Keratinocyte (primary cell): Measurements from ENCODE around the gene PCCB. TPM values are rescaled to one million over a fixed set of nuclear protein-coding genes. Genes with fewer than 3 reads are reported as not detected.

Experiments
- DNase-seq: peaks from one replicate; pipeline ENCODE4 v3.0.0-alpha.2; 2011; ENCODE audit warnings: low read depth, missing footprints, low spot score
- FAIRE-seq: peaks from 2 replicates; lab custom pipeline; 2011; peaks lifted over from hg19 to GRCh38; lab: Jason Lieb, UNC
- H2AFZ ChIP-seq: 2 replicates; pipeline ENCODE4 v1.6.0; 2012; ENCODE audit warnings: low read length, control low read depth, inconsistent platforms; ENCODE audit not compliant: control insufficient read depth
- H3K27ac ChIP-seq: 2 replicates; pipeline ENCODE4 v1.5.1; 2011; ENCODE audit warnings: low read length; ENCODE audit not compliant: control insufficient read depth, insufficient read depth
- H3K27me3 ChIP-seq: 3 replicates; pipeline ENCODE4 v1.6.0; 2011; ENCODE audit warnings: low read length; ENCODE audit not compliant: control insufficient read depth, insufficient read depth; ENCODE audit errors: extremely low read depth
- H3K36me3 ChIP-seq, 2 experiments: 2 replicates in 1 of 2; 3 replicates in 1 of 2; pipeline ENCODE4 v1.5.1; 2011; ENCODE audit warnings: low read length in 2 of 2, mild to moderate bottlenecking in 1 of 2; ENCODE audit not compliant: control insufficient read depth in 2 of 2, insufficient read depth in 2 of 2; ENCODE audit errors: extremely low read depth in 1 of 2
- H3K4me1 ChIP-seq: 3 replicates; pipeline ENCODE4 v1.5.1; 2011; ENCODE audit warnings: low read length; ENCODE audit not compliant: control insufficient read depth, insufficient read depth; ENCODE audit errors: extremely low read depth
- H3K4me2 ChIP-seq: 3 replicates; pipeline ENCODE4 v1.6.0; 2011; ENCODE audit warnings: low read depth, low read length; ENCODE audit not compliant: control insufficient read depth, insufficient read depth; ENCODE audit errors: extremely low read depth
- H3K4me3 ChIP-seq, 3 experiments: fragments of 200-600 bp in 1 of 3; sonication (generic) in 1 of 3; 2 replicates in 2 of 3; 3 replicates in 1 of 3; pipeline ENCODE4 v1.5.1; 2011 to 2016; ENCODE audit warnings: low read length in 3 of 3, mild to moderate bottlenecking in 3 of 3, control low read depth in 2 of 3, inconsistent platforms in 1 of 3, low read depth in 1 of 3, mixed read lengths in 1 of 3, mixed run types in 1 of 3, moderate library complexity in 1 of 3; ENCODE audit not compliant: control insufficient read depth in 2 of 3, insufficient read depth in 2 of 3; ENCODE audit errors: extremely low read depth in 1 of 3
- H3K79me2 ChIP-seq: 2 replicates; pipeline ENCODE4 v1.6.0; 2012; ENCODE audit warnings: low read length; ENCODE audit not compliant: control insufficient read depth, insufficient read depth
- H3K9ac ChIP-seq: 3 replicates; pipeline ENCODE4 v1.6.0; 2011; ENCODE audit warnings: low read length; ENCODE audit not compliant: control insufficient read depth, insufficient read depth; ENCODE audit errors: extremely low read depth
- H3K9me1 ChIP-seq: 3 replicates; pipeline ENCODE4 v1.6.0; 2011; ENCODE audit warnings: low read length; ENCODE audit not compliant: control insufficient read depth, insufficient read depth; ENCODE audit errors: extremely low read depth
- H3K9me3 ChIP-seq: 2 replicates; pipeline ENCODE4 v1.5.1; 2012; ENCODE audit warnings: low read depth, low read length; ENCODE audit not compliant: control insufficient read depth
- H4K20me1 ChIP-seq: 3 replicates; pipeline ENCODE4 v1.6.0; 2011; ENCODE audit warnings: low read length; ENCODE audit not compliant: control insufficient read depth, insufficient read depth; ENCODE audit errors: extremely low read depth
- EZH2 ChIP-seq: IDR thresholded peaks from one replicate; pipeline ENCODE4 v1.6.1; 2012; ENCODE audit warnings: inconsistent platforms, mild to moderate bottlenecking, low read length, moderate library complexity
- dilution Hi-C: fragments of 300-500 bp; cut with MboI; formaldehyde crosslinking; loops from one replicate; pipeline ENCODE4 v1.7.0; 2020; ENCODE audit warnings: low sequenced_read_pairs; ENCODE audit not compliant: extremely low pct_ligation_motif_present
- polyA plus RNA-seq, 5 experiments: library from polyadenylated mRNA; depleted of rRNA in 3 of 5; stranded (reverse) in 3 of 5; stranded (forward) in 1 of 5; unstranded in 1 of 5; fragments of >200 nt; gene quantifications; 1 replicate in 1 of 5; 2 replicates in 3 of 5; 3 replicates in 1 of 5; pipeline versions ENCODE4 v1.2.1 to v1.2.3, GENCODE V29; 2011 to 2012; ENCODE audit warnings: missing spikeins in 2 of 5, low read depth in 1 of 5, low replicate concordance in 1 of 5
- TF ChIP-seq, protein P1 (sequence below), 3 experiments: IDR thresholded peaks in 1 of 3; conservative IDR thresholded peaks in 1 of 3; optimal IDR thresholded peaks in 1 of 3; 2 replicates in 2 of 3; 3 replicates in 1 of 3; pipeline versions ENCODE3 to v1.5.1; 2011; ENCODE audit warnings: low read length in 3 of 3, mild to moderate bottlenecking in 3 of 3, moderate library complexity in 2 of 3, control low read depth in 1 of 3, inconsistent platforms in 1 of 3; ENCODE audit not compliant: insufficient read depth in 2 of 3; ENCODE audit errors: extremely low read depth in 1 of 3

PCCB gene
- polyA plus RNA-seq, 1 donor (not counting 4 experiments of a cell fraction or from before 2014, with no cell fraction given) = 46.9 TPM

DNA sequence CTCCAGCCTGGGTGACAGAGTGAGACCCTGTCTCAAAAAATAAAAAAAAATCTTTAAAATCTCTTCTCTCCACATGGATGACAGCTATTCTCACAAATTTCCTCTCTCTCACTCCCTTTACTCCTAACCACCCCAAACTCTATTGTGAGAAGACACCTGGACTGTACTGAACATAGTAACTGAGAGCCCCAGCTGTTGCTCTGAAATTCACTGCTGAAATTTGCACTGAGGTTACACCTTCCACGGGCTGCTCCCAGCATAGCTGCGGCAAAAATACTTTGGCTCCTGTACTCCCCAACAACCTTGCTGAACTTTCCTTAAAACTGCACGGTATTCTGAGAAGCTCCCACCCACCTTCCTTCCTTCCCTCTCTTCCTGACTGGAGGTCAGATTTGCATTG lies 4.4 kb upstream of the PCCB start:
- FAIRE-seq = no peak

DNA sequence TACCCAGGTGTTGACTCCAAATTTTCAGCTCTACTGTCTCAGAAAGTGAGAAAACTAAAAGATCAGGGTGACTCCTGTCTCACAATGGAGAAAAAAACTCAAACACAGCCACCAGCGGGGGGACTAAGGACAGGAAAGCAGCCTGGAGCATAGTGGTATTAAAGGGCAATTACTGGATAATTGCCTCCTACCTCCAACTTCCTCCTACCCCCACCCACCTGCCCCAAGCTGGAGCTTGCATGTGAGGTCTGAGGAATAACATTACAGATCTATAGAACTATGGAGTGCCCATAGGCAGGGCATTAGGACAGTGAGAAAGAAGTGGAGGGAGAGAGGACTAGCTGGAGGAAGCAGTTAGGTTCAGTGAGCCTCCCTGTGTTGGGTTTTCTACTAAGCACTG lies 2.7 kb upstream of the PCCB start:
- Histone ChIP-seq H3K79me2 (peaks cover 9% of the 10 kb centered on the region), H3K4me2 (no peak overlapping the region), H2AFZ (no peak overlapping the region), H3K27me3 (no peaks in the 10 kb centered on the region), H3K36me3 (no peaks in the 10 kb centered on the region), H3K9ac (no peak overlapping the region), H3K9me3 (no peaks in the 10 kb centered on the region), H3K4me3 (no peak overlapping the region), H3K9me1 (no peaks in the 10 kb centered on the region), H4K20me1 (no peaks in the 10 kb centered on the region), H3K4me1 (peaks cover 15% of the 10 kb centered on the region), H3K27ac (no peak overlapping the region)
- FAIRE-seq (no peak), DNase-seq (no peak)
- TF ChIP-seq, protein P1, sequence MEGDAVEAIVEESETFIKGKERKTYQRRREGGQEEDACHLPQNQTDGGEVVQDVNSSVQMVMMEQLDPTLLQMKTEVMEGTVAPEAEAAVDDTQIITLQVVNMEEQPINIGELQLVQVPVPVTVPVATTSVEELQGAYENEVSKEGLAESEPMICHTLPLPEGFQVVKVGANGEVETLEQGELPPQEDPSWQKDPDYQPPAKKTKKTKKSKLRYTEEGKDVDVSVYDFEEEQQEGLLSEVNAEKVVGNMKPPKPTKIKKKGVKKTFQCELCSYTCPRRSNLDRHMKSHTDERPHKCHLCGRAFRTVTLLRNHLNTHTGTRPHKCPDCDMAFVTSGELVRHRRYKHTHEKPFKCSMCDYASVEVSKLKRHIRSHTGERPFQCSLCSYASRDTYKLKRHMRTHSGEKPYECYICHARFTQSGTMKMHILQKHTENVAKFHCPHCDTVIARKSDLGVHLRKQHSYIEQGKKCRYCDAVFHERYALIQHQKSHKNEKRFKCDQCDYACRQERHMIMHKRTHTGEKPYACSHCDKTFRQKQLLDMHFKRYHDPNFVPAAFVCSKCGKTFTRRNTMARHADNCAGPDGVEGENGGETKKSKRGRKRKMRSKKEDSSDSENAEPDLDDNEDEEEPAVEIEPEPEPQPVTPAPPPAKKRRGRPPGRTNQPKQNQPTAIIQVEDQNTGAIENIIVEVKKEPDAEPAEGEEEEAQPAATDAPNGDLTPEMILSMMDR (optimal IDR thresholded peaks at IDR 0.05 in 1 of 3, IDR thresholded peaks at IDR 0.05 in 1 of 3, conservative IDR thresholded peaks at IDR 0.05 in 1 of 3; ENCODE audit: extremely low read depth in 1 of 3, insufficient read depth in 2 of 3, low read length in 3 of 3) = no peak
- no peak for TF ChIP-seq EZH2
- dilution Hi-C loops = no loop called here

More for the DNA sequence above, 4.4 kb upstream of the PCCB start:
- Histone ChIP-seq H3K36me3 (no peaks in the 10 kb centered on the region), H3K9me3 (no peaks in the 10 kb centered on the region), H3K4me1 (peaks cover 3% of the 10 kb centered on the region), H3K27me3 (no peaks in the 10 kb centered on the region), H3K9ac (no peak overlapping the region), H3K4me3 (no peak overlapping the region), H3K79me2 (no peaks in the 10 kb centered on the region), H4K20me1 (no peaks in the 10 kb centered on the region), H2AFZ (no peak overlapping the region), H3K9me1 (no peaks in the 10 kb centered on the region), H3K4me2 (no peak overlapping the region), H3K27ac (no peak overlapping the region)
- DNase-seq = no peak
- TF ChIP-seq EZH2 = no peak
- TF ChIP-seq, protein P1 (optimal IDR thresholded peaks at IDR 0.05 in 1 of 3, IDR thresholded peaks at IDR 0.05 in 1 of 3, conservative IDR thresholded peaks at IDR 0.05 in 1 of 3; ENCODE audit: extremely low read depth in 1 of 3, insufficient read depth in 2 of 3, low read length in 3 of 3) = no peak
- dilution Hi-C loops = no loop called here
